GM19452 (cell line): Measurements from ENCODE around the gene HEPACAM2.
A peak's percentile ranks its signal among the peaks of the same experiment; 100 is the strongest.

Experiments
- ATAC-seq: cut with Tn5 transposase; IDR thresholded peaks from one replicate; pipeline ENCODE4 v1.9.1; 2021; ENCODE audit not compliant: unreplicated experiment

Gene HEPACAM2

GRCh38 chr7:93148727-93149126 is 77.5 kb downstream of the HEPACAM2 start:
- ATAC-seq = no peak

- ATAC-seq = peak; percentile 64
Measured at GRCh38 chr7:93148144-93148543, 78.1 kb downstream of the HEPACAM2 start, which contains the start of gene SAMD9L. SAMD9L (minus strand) TSS chr7:93148385; CDS start chr7:93135971, 12,414 bp downstream.

- peak; percentile 72 for ATAC-seq
Measured at GRCh38 chr7:93147363-93147762, 78.9 kb downstream of the HEPACAM2 start.

GRCh38 chr7:93146472-93147141 is 79.7 kb downstream of the HEPACAM2 start:
- ATAC-seq = peak; percentile 36

GRCh38 chr7:93146036-93146435 is 80.2 kb downstream of the HEPACAM2 start:
- ATAC-seq = no peak

GRCh38 chr7:93145354-93145753 is 80.9 kb downstream of the HEPACAM2 start:
- ATAC-seq = no peak

GRCh38 chr7:93142127-93142526 is 84.1 kb downstream of the HEPACAM2 start:
- no peak for ATAC-seq

GRCh38 chr7:93140582-93141191 is 85.6 kb downstream of the HEPACAM2 start:
- no peak for ATAC-seq

GRCh38 chr7:93138576-93138975 is 87.7 kb downstream of the HEPACAM2 start:
- ATAC-seq = no peak
